GM19025 (cell line): ENCODE measurements around the gene TCOF1.

ENCODE experiments used
- ATAC-seq: cut with Tn5 transposase; IDR thresholded peaks from one replicate; pipeline ENCODE4 v1.9.1; 2021; ENCODE audit warnings: mild to moderate bottlenecking, low read depth, moderate library complexity; ENCODE audit not compliant: unreplicated experiment

The TCOF1 gene

GRCh38 chr5:150386024-150386855, 28.7 kb downstream of the TCOF1 start:
- ATAC-seq: no peak

- no peak for ATAC-seq
Observed at GRCh38 chr5:150389531-150390266, 32.2 kb downstream of the TCOF1 start.

DNA sequence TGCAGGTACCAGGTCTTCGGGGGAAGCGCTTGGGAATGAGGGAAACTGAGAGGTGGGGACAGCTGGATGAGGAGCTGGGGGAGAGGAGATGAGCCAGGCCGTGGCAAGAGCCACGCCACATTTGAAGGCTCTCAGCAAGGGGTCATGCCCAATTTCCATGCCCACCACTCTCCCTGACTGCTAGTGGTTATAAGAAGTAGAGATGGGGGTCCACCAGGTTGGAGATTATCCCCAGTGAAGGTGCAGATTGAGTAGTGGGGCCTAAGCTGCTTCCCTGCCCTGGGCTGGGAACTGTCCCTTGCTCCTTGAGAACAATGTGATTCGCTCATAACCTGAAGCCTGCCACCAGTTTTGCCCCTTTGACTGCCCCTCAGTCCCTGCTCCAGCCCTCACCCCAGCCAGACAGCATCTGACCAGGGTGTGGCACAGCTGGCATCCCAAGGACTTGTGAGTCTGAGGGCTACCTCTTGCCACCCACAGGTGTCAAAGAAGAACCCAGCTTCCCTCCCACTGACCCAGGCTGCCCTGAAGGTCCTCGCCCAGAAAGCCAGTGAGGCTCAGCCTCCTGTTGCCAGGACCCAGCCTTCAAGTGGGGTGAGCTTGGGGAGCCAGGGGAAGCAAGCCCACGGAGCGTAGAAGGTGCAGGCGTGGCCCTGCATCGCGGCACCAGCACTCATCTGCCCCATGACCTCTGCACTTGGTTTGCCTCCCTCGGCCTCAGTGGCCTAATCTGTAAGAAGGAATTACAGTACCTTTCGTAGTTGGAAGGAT, 33.8 kb downstream of the TCOF1 start:
- no peak for ATAC-seq

- no peak for ATAC-seq
Observed at GRCh38 chr5:150391986-150392385, 34.5 kb downstream of the TCOF1 start.

DNA sequence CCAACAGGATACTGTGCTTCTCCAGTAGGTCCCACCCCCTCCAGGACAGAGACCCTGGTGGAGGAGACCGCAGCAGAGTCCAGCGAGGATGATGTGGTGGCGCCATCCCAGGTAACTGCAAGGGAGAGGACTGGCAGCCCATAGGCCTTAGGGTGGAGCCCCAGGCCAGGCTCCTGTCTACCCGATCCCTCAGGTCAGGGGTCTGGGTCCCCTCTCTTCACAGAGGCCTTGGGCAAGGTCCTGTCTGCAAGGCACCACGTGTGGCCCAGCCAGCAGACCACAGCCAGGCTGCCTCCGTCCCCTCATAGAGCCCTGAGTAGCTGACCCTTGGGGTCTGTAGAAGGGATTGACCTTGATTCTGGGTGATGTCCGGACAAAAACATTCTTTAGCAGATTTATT, 35.2 kb downstream of the TCOF1 start:
- ATAC-seq: no peak

- no peak for ATAC-seq
Observed at GRCh38 chr5:150393096-150393645, 35.7 kb downstream of the TCOF1 start.

DNA sequence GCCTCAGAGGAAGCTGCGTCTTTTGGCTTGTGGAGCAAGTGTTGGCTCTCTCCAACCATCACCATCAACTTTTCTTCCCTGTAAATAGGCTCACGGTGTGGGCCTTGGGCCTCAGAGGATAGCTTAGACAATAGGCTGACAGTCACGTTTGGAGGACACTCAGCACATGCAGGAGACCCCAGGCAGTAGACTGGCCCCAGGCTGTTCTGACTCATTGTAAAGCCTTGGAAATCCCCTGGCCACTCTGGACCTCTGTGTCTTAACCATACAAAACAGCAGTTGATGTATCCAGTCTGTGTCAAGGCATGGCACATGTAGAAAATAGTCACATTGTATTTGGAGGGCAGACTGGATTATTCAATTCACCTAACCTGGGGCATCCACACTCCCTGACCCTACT, 36.6 kb downstream of the TCOF1 start:
- ATAC-seq: peak; percentile 48

- no peak for ATAC-seq
Observed at GRCh38 chr5:150394912-150395687, 37.6 kb downstream of the TCOF1 start.

GRCh38 chr5:150395688-150395975, 38.1 kb downstream of the TCOF1 start:
- ATAC-seq: no peak

GRCh38 chr5:150396267-150396666, 38.8 kb downstream of the TCOF1 start:
- no peak for ATAC-seq

- ATAC-seq: no peak
Observed at GRCh38 chr5:150397146-150397781, 39.8 kb downstream of the TCOF1 start.

DNA sequence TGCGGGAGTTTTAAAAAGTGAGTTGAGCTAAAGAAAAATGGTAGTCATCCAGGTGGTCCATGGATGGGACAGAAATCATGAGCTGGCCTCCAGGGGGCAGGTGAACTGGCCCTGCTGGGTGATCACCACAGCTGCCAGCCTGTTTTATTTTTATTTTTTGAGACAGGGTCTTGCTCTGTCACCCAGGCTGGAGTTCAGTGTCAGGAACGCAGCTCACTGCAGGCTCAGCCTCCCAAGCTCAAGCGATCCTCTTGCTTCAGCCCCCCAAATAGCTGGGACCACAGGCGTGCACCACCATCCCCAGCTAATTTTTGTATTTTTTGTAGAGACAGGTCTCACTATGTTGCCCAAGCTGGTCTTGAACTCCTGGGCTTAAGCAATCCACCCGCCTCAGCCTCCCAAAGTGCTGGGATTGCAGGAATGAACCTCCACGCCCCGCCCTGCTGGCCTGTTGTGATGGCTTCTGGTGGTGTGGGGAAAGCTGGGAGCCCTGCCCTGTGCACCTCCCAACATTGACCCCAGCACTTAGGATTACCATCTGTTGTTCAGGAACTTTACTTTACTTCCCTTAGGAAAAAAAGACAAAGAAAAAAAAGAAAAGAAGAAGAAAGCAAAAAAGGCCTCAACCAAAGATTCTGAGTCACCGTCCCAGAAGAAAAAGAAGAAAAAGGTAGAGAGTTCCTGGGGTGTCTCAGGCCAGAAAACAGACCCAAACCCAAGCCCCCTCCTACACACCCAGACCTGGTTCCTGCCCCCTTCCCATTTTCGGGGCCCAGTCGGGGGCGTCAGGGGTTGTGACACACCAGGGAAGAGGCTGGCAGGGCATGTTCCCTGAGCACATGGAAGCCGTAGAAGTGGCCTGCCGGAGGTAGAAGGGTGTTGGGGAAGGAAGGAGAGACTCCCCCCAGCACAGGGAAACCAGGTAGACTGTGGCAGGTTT, 40.6 kb downstream of the TCOF1 start:
- ATAC-seq: no peak

GRCh38 chr5:150398722-150399523, 41.4 kb downstream of the TCOF1 start:
- ATAC-seq: peak; percentile 51

GRCh38 chr5:150399524-150400211, 42.2 kb downstream of the TCOF1 start:
- ATAC-seq: no peak

GRCh38 chr5:150400316-150401075, 43.0 kb downstream of the TCOF1 start:
- ATAC-seq: no peak

DNA sequence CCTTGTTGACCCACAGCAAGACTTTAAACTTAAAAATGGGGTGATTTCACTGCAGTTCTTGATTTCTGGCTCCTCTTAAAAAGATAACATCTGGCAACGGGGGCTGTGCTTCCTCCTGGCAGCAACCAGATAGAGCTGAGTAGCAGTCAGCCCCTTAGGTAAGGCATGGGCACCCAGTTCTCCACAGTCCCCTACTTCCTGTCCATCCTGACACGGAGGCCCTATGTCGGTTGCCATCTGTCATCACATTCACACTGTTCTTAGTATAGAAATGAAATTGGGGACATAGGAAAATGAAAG, 43.5 kb downstream of the TCOF1 start:
- ATAC-seq: no peak
